NCI-H2029 treated with DMSO at 0.1 percent for 48 hours (cell line): ENCODE measurements around the gene TMEM161B.
"Not testable (repeated sequence)": the region's sequence is repeated elsewhere in the genome, so short reads cannot be mapped to it uniquely, and the experiment has no call there.

Source experiments
- DNase-seq: peaks from one replicate; lab custom pipeline; 2025; lab: John Stamatoyannopoulos, UW

TMEM161B gene

GRCh38 chr5:88268385-88269184 lies at the start of gene TMEM161B:
Gene TMEM161B (minus strand): TSS chr5:88268845. CDS start chr5:88268723, 122 bp downstream.
- peak; percentile 90 for DNase-seq

GRCh38 chr5:88304356-88304755 lies 35.7 kb upstream of the TMEM161B start:
- no peak for DNase-seq

GRCh38 chr5:88298425-88298824 lies 29.8 kb upstream of the TMEM161B start:
- DNase-seq: no peak

GRCh38 chr5:88290801-88291200 lies 22.2 kb upstream of the TMEM161B start:
- no peak for DNase-seq

GRCh38 chr5:88288528-88289197 lies 20.0 kb upstream of the TMEM161B start:
- no peak for DNase-seq

- DNase-seq: no peak
Observed at GRCh38 chr5:88287846-88288527, 19.3 kb upstream of the TMEM161B start.

- no peak for DNase-seq
Observed at GRCh38 chr5:88287302-88287701, 18.7 kb upstream of the TMEM161B start.

GRCh38 chr5:88283690-88284089 lies 15.0 kb upstream of the TMEM161B start:
- no peak for DNase-seq

- DNase-seq: no peak
Observed at GRCh38 chr5:88281322-88281721, 12.7 kb upstream of the TMEM161B start.

GRCh38 chr5:88279584-88279983 lies 10.9 kb upstream of the TMEM161B start:
- DNase-seq: no peak

- DNase-seq: no peak
Observed at GRCh38 chr5:88276378-88276777, 7.7 kb upstream of the TMEM161B start.

GRCh38 chr5:88275581-88275980 lies 6.9 kb upstream of the TMEM161B start:
- no peak for DNase-seq

- DNase-seq: peak; percentile 52
Observed at GRCh38 chr5:88269222-88269771, 652 bp upstream of the TMEM161B start.

GRCh38 chr5:88264565-88264964 lies 4.1 kb downstream of the TMEM161B start:
- not testable (repeated sequence) for DNase-seq

- DNase-seq: no peak
Observed at GRCh38 chr5:88263349-88263748, 5.3 kb downstream of the TMEM161B start.

- no peak for DNase-seq
Observed at GRCh38 chr5:88262116-88262515, 6.5 kb downstream of the TMEM161B start.

GRCh38 chr5:88258636-88259035 lies 10.0 kb downstream of the TMEM161B start:
- no peak for DNase-seq

GRCh38 chr5:88256872-88257271 lies 11.8 kb downstream of the TMEM161B start:
- no peak for DNase-seq

GRCh38 chr5:88256037-88256436 lies 12.6 kb downstream of the TMEM161B start:
- DNase-seq: no peak

- no peak for DNase-seq
Observed at GRCh38 chr5:88254320-88254719, 14.3 kb downstream of the TMEM161B start.

- no peak for DNase-seq
Observed at GRCh38 chr5:88251048-88251711, 17.5 kb downstream of the TMEM161B start.

- no peak for DNase-seq
Observed at GRCh38 chr5:88250010-88250409, 18.6 kb downstream of the TMEM161B start.
